Caco-2 (cell line): ENCODE data around the gene DOCK2. TPM values are rescaled to one million over a fixed set of nuclear protein-coding genes. Genes with fewer than 3 reads are reported as not detected.
A peak's percentile ranks its signal among the peaks of the same experiment; 100 is the strongest.

ENCODE experiments used
- BruUV-seq: library from RNA; stranded (reverse); fragments of 400-500 nt; replicated peaks from 2 replicates; lab custom pipeline; 2021; lab: Mats Ljungman, UMichigan
- CTCF ChIA-PET: fragments of 300-600 bp; sonication (Branson Sonifier 250); formaldehyde crosslinking; loops from one replicate; lab custom pipeline; 2022; ENCODE audit warnings: antibody characterized with exemption; lab: Charles Lee
- POLR2A ChIA-PET: fragments of 300-600 bp; sonication (Branson Sonifier 250); formaldehyde crosslinking; loops from one replicate; lab custom pipeline; 2022; ENCODE audit warnings: antibody characterized with exemption; lab: Charles Lee
- DNase-seq, 2 experiments: peaks; one replicate each; pipeline versions ENCODE4 v3.0.0 to v3.0.0-alpha.2; 2020 to 2022
- H3K27me3 ChIP-seq: replicated peaks from 2 replicates; pipeline ENCODE4 v1.6.0; 2011; ENCODE audit warnings: low read length; ENCODE audit not compliant: control insufficient read depth, insufficient read depth
- H3K36me3 ChIP-seq: 2 replicates; pipeline ENCODE4 v1.5.1; 2011; ENCODE audit warnings: low read length; ENCODE audit not compliant: control insufficient read depth, insufficient read depth
- H3K4me1 ChIP-seq: fragments of 250-450 bp; sonication (Bioruptor Pico); 2 replicates; pipeline ENCODE4 v1.5.1; 2020; ENCODE audit warnings: mild to moderate bottlenecking
- H3K4me3 ChIP-seq: 2 replicates; pipeline ENCODE4 v1.5.1; 2011; ENCODE audit warnings: low read depth, mild to moderate bottlenecking, control low read depth, low read length
- H3K9me3 ChIP-seq: fragments of 250-450 bp; sonication (Bioruptor Pico); 2 replicates; pipeline ENCODE4 v1.5.1; 2020; ENCODE audit warnings: mild to moderate bottlenecking, moderate library complexity
- H3K27ac Mint-ChIP-seq: one replicate; pipeline ENCODE4 v1.8.0; 2022; ENCODE audit warnings: mixed read lengths; ENCODE audit not compliant: unreplicated experiment
- H3K27me3 Mint-ChIP-seq: one replicate; pipeline ENCODE4 v1.8.0; 2022; ENCODE audit warnings: mixed read lengths; ENCODE audit not compliant: insufficient read depth, unreplicated experiment
- H3K36me3 Mint-ChIP-seq: one replicate; pipeline ENCODE4 v1.8.0; 2022; ENCODE audit warnings: mild to moderate bottlenecking, mixed read lengths; ENCODE audit not compliant: insufficient read depth, unreplicated experiment
- H3K4me1 Mint-ChIP-seq: one replicate; pipeline ENCODE4 v1.8.0; 2022; ENCODE audit warnings: low read depth, mixed read lengths; ENCODE audit not compliant: unreplicated experiment
- H3K4me3 Mint-ChIP-seq: one replicate; pipeline ENCODE4 v1.8.0; 2022; ENCODE audit warnings: mild to moderate bottlenecking, moderate library complexity, mixed read lengths; ENCODE audit not compliant: unreplicated experiment
- H3K9me3 Mint-ChIP-seq: one replicate; pipeline ENCODE4 v1.8.0; 2022; ENCODE audit warnings: mixed read lengths; ENCODE audit not compliant: unreplicated experiment
- CTCF ChIP-seq, 2 experiments: fragments of 200-600 bp in 1 of 2; IDR thresholded peaks; 1 replicate in 1 of 2; 2 replicates in 1 of 2; pipeline versions ENCODE4 v1.5.1 to v1.8.0; 2011 to 2022; ENCODE audit warnings: antibody characterized with exemption in 1 of 2, control low read depth in 1 of 2, inconsistent platforms in 1 of 2, low read depth in 1 of 2, low read length in 1 of 2, mild to moderate bottlenecking in 1 of 2, moderate library complexity in 1 of 2; ENCODE audit not compliant: insufficient read depth in 1 of 2, severe bottlenecking in 1 of 2, unreplicated experiment in 1 of 2
- intact Hi-C: fragments of 100-400 bp; cut with micrococcal nuclease; formaldehyde crosslinking; loops from one replicate; pipeline ENCODE4 v1.10.0; 2022; ENCODE audit not compliant: unreplicated experiment
- total RNA-seq: library from RNA; stranded (reverse); gene quantifications from 2 replicates; pipeline ENCODE4 v1.2.3, GENCODE V29; 2022

DOCK2 gene
- total RNA-seq, 1 experiment from 2014 or later: 0.09 TPM

GRCh38 chr5:170105642-170106611 is 468.9 kb downstream of the DOCK2 start, which contains the start of gene FOXI1:
Gene FOXI1, plus strand, starts transcription at chr5:170105897. Its CDS starts 61 bp downstream, at chr5:170105958.
- no peak for DNase-seq
- Mint-ChIP-seq H3K27ac (no peak within 1 kb of the TSS), H3K4me3 (peak within 1 kb of the TSS; percentile 23), H3K4me1 (peaks cover 7% of the 10 kb centered on the region), H3K9me3 (no peaks in the 10 kb centered on the region), H3K36me3 (no peaks in the 10 kb centered on the region), H3K27me3 (peaks cover 11% of the 10 kb centered on the region)
- Histone ChIP-seq H3K4me3 (no peak within 1 kb of the TSS), H3K36me3 (no peaks in the 10 kb centered on the region), H3K27me3 (no peaks in the 10 kb centered on the region), H3K4me1 (no peaks in the 10 kb centered on the region), H3K9me3 (no peaks in the 10 kb centered on the region)
- BruUV-seq: no TSS peak
- no peak for TF ChIP-seq CTCF (IDR thresholded peaks at IDR 0.05; ENCODE audit: insufficient read depth in 1 of 2, low read depth in 1 of 2, low read length in 1 of 2, severe bottlenecking in 1 of 2, unreplicated experiment in 1 of 2)
- ChIA-PET CTCF (no interaction called here), POLR2A (no interaction called here)
- intact Hi-C loops: no loop called here

GRCh38 chr5:170107674-170108073 is 470.6 kb downstream of the DOCK2 start:
- ChIA-PET CTCF (no interaction called here), POLR2A (no interaction called here)
- Mint-ChIP-seq H3K4me3 (no peak overlapping the region), H3K9me3 (no peaks in the 10 kb centered on the region), H3K27me3 (peaks cover 14% of the 10 kb centered on the region), H3K36me3 (no peaks in the 10 kb centered on the region), H3K27ac (no peak overlapping the region), H3K4me1 (peaks cover 7% of the 10 kb centered on the region)
- H3K4me1 ChIP-seq: no peaks in the 10 kb centered on the region
- no peaks in the 10 kb centered on the region for H3K36me3 ChIP-seq
- no peak for TF ChIP-seq CTCF (IDR thresholded peaks at IDR 0.05; ENCODE audit: insufficient read depth in 1 of 2, low read depth in 1 of 2, low read length in 1 of 2, severe bottlenecking in 1 of 2, unreplicated experiment in 1 of 2)
- DNase-seq: no peak
- intact Hi-C loops: no loop called here
- H3K4me3 ChIP-seq: no peak overlapping the region
- BruUV-seq: no TSS peak
- no peaks in the 10 kb centered on the region for H3K9me3 ChIP-seq
- H3K27me3 ChIP-seq: no peaks in the 10 kb centered on the region

GRCh38 chr5:170108266-170108785 is 471.3 kb downstream of the DOCK2 start:
- Histone ChIP-seq H3K4me3 (no peak overlapping the region), H3K4me1 (no peaks in the 10 kb centered on the region), H3K36me3 (no peaks in the 10 kb centered on the region), H3K27me3 (no peaks in the 10 kb centered on the region), H3K9me3 (no peaks in the 10 kb centered on the region)
- BruUV-seq: no TSS peak
- peaks cover 14% of the 10 kb centered on the region for H3K27me3 Mint-ChIP-seq
- H3K36me3 Mint-ChIP-seq: no peaks in the 10 kb centered on the region
- DNase-seq: no peak
- intact Hi-C loops: no loop called here
- H3K4me1 Mint-ChIP-seq: peaks cover 7% of the 10 kb centered on the region
- ChIA-PET CTCF (interaction anchor here (0.6 kb wide), 1 partner anchor 251 kb away, joined by 4 read pairs; no protein-coding TSS in a partner anchor), POLR2A (no interaction called here)
- H3K4me3 Mint-ChIP-seq: no peak overlapping the region
- H3K9me3 Mint-ChIP-seq: no peaks in the 10 kb centered on the region
- no peak for TF ChIP-seq CTCF (IDR thresholded peaks at IDR 0.05; ENCODE audit: insufficient read depth in 1 of 2, low read depth in 1 of 2, low read length in 1 of 2, severe bottlenecking in 1 of 2, unreplicated experiment in 1 of 2)
- no peak overlapping the region for H3K27ac Mint-ChIP-seq
